Activated CD8-positive, alpha-beta memory T cell treated with anti-CD3 and anti-CD28 coated beads, Interleukin-2, amount 50 U/mL, for 48 hours (primary cell): Measurements from ENCODE around the gene ITIH5.
"Not testable (repeated sequence)": the region's sequence is repeated elsewhere in the genome, so short reads cannot be mapped to it uniquely, and the experiment has no call there.

Experiments
- DNase-seq: peaks from one replicate; pipeline ENCODE4 v3.0.0-alpha.2; 2020

ITIH5 gene

GRCh38 chr10:7666253-7667023 is at the start of gene ITIH5:
Gene ITIH5 (minus strand): TSS chr10:7666966. CDS start chr10:7666892, 74 bp downstream.
- DNase-seq, result no peak

- DNase-seq, result no peak
Measured at GRCh38 chr10:7715515-7715914, 48.7 kb upstream of the ITIH5 start.

- not testable (repeated sequence) for DNase-seq
Measured at GRCh38 chr10:7711075-7711474, 44.3 kb upstream of the ITIH5 start.

GRCh38 chr10:7710446-7710845 is 43.7 kb upstream of the ITIH5 start:
- no peak for DNase-seq

DNA sequence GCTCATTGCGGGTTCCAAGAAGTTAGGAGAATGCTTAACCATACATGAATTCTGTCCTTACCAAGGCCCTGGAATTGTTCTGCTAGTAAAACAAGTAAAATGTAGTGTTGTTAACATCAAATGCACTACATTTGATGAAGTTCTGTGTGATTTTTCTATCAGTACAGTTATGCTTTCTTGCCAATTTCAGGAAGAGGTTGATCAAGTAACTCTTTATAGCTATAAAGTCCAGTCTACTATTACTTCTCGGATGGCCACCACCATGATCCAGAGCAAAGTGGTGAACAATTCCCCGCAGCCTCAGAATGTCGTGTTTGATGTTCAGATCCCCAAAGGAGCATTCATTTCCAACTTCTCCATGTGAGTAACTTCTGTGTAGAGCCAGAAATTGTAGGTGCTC is 42.1 kb upstream of the ITIH5 start:
- no peak for DNase-seq

GRCh38 chr10:7707858-7708622 is 41.3 kb upstream of the ITIH5 start:
- DNase-seq, result no peak

DNA sequence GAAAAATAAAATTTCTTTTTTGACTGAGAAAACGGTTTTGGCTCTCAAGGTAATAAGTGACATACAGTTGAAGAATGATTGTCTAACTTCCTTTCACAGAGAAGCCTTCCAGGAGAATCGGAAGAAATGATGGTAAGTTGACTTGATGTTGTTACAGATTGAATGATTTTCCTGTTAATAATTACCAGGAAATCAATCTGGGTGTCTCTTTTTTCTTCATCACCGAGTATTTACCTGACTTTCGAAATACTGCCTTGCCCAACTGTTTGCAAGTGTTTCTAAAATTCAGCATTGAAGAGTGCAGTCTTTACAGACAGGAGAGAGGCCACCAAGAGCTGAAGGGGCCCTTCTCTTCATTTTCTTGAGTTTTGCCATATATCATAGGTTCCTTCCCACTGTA is 40.3 kb upstream of the ITIH5 start:
- no peak for DNase-seq

- no peak for DNase-seq
Measured at GRCh38 chr10:7706534-7707073, 39.8 kb upstream of the ITIH5 start.

DNA sequence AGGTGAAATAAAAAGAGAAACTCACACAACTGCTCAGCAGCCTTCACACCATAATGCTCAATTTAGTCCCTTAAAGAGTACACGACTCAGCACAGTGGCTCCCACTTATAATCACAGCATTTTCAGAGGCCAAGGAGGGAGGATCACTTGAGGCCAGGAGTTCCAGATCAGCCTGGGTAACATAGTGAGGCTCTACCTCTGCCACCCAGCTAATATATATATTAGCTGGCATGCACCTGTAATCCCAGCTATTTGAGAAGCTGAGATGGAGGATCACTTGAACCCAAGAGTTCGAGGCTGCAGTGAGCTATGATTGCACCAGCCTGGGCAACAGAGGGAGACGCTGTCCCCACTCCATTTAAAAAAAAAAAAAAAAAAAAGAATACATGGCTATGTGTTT is 38.6 kb upstream of the ITIH5 start:
- DNase-seq, result no peak

- DNase-seq, result no peak
Measured at GRCh38 chr10:7704071-7705016, 37.6 kb upstream of the ITIH5 start.

GRCh38 chr10:7703140-7703539 is 36.4 kb upstream of the ITIH5 start, which contains the start of gene ITIH2:
Gene ITIH2 (plus strand): TSS chr10:7703316. CDS start chr10:7703435, 119 bp downstream.
- DNase-seq, result no peak

DNA sequence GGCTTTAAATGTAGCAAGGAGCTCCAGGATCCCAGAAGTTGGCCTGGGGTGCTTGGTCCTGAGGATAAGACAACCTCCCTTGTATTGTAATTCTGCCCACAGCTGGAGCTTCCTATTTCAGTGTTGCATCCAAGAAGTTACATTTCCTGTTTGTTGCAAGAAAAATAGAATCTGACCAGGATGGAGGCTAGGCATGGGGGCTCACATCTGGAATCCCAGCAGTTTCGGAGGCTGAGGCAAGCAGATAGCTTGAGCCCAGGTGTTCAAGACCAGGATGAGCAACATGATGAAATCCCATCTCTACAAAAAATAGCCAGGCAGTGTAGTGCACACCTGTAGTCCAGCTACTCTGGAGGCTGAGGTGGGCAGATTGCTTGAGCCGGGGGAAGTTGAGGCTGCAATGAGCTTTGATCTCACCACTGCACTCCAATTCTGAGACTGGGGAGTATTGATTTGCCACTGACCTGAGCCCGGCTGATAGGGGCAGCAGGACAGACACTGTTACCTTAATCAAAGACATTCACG is 35.6 kb upstream of the ITIH5 start:
- DNase-seq, result no peak

GRCh38 chr10:7701158-7701742 is 34.5 kb upstream of the ITIH5 start:
- no peak for DNase-seq

DNA sequence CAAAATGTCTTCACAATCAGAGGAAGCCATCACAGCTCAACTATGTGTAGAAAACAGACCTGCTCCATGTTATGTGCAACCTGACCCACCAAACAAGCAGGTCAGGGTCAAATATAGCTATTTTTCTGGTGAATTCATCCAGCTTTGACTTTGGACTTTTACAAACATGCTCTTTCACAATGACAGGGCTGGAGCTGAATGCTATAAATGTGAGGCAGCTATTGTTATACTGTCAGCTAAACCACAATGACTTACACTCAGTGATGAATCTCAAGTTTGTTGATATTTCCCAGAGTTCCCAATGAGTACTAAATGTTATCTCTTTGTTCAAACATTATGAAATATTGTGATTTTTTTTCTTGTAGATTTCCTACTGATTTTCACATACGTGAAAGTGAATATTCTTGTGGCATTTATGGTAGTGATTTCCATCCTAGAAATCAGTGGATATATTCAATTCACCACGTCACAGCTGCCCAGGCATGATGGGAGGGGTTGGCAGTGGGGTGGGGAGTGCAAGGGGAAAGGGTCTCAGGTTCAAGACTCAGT is 33.9 kb upstream of the ITIH5 start:
- DNase-seq, result no peak

GRCh38 chr10:7697426-7697825 is 30.7 kb upstream of the ITIH5 start:
- no peak for DNase-seq

GRCh38 chr10:7696545-7696944 is 29.8 kb upstream of the ITIH5 start:
- no peak for DNase-seq

- not testable (repeated sequence) for DNase-seq
Measured at GRCh38 chr10:7693194-7693593, 26.4 kb upstream of the ITIH5 start.

DNA sequence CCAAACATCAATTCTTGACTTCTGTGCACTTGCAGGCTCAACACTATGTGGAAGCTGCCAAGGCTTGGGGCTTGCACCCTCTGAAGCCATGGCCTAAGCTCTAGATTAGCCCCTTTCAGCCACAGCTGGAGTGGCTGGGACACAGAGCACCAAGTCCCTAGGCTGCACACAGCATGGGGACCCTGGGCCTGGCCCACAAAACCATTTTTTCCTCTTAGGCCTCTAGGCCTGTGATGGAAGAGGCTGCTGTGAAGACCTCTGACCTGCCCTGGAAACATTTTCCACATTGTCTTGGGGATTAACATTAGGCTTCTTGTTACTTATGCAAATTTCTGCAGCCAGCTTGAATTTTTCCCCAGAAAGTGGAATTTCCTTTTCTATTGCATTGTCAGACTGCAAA is 25.6 kb upstream of the ITIH5 start:
- DNase-seq, result not testable (repeated sequence)

GRCh38 chr10:7690885-7691597 is 24.3 kb upstream of the ITIH5 start:
- DNase-seq, result not testable (repeated sequence)

DNA sequence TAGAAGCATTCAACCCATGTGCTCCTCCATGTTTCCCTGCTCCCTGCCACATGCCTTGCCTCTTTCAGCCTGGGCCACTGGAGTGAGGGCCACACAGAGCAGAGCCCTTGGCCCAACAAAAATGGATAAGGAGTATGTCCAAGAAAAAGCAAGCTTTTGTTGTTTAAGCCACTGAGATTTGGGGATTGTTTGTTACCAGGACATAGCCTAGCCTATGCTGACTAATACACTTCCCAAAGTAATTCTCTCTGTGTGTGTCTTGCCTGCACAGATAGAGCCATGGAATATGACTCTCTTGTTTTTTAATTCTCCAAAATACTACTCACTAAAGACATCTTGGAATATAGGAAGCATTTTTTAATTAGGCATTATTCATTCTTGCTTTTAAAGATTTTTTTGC is 22.8 kb upstream of the ITIH5 start:
- DNase-seq, result no peak
